ENCODE measurements around the gene RAB30.
A peak's percentile ranks its signal among the peaks of the same experiment; 100 is the strongest.

The RAB30 gene

DNA sequence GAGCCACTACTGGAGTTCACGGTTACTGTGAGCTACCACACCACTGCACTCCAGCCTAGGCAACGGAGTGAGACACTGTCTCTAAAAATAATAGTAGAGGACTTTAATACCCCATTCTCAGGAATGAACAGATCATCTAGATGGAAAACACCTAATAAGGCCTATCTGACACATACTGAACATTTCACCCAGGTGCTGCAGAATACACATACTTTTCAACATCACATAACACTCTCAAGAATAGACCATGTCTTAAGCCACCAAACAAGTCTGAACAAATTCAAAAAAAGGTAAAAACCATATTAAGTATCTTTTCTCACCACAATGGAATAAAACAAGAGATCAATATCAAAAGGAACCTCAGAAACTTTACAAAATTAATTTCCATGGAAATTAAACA, 132.2 kb downstream of the RAB30 start:
- DNase-seq, result no peak

DNA sequence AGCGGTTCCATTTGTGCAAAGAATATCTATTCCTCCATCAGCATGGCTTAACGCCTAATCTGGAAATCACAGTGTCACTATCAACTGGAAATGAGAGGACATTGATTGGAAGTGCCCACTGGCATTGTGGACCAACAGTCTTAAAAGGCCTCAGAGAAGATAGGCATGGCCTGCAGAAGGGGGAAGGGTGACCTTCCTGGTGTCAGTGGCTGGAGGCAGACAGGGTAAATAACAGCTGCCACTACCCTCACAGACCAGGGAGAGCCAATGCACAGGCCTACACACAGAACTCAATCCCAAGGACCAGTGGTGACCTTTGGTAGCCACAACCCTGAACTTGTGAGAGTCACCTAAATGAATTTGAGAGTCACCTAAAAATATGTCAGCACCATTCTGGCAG, 134.1 kb downstream of the RAB30 start:
- DNase-seq, result no peak

DNA sequence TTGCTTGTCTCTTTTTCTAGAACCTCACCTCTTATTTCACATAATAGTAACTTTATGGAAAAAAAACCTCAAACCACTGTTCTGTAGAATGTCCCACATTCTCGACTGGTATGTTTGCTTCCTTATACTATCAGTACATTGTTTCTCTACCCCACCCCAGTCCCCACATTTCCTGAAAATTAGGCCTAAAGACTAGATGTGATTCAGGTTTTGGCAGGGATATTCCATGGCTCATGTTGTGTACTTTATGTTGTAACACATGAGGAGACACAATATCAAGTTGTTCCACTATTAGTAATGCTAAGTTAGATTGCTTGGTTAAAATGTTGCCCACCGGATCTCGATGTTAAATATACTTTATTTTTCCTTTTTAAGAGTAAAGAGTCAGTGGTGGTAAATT, 135.4 kb downstream of the RAB30 start:
- no peak for DNase-seq

- no peak for DNase-seq
Measured at GRCh38 chr11:82932564-82932963, 139.1 kb downstream of the RAB30 start.

DNA sequence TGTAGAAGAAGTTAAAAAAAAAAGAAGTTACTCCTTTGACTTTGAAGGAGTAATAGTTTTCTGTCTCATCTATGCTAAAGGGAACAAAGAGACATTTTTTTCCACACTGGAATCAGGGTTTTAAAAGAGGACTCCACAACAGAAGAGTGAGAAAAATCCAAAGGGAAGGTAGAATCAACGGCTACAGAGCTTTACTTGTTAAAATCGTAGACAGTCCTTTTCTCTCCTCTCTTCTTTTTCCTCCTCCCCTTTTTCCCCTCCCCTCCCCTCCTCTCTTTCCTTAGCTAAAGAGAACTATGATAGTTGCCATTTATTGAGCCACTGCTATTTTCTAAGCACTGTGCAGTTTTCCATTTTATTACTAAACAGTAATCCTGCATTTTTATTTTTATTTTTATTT, 141.0 kb downstream of the RAB30 start:
- DNase-seq, result no peak

- DNase-seq, result no peak
Measured at GRCh38 chr11:82930229-82930628, 141.5 kb downstream of the RAB30 start.

DNA sequence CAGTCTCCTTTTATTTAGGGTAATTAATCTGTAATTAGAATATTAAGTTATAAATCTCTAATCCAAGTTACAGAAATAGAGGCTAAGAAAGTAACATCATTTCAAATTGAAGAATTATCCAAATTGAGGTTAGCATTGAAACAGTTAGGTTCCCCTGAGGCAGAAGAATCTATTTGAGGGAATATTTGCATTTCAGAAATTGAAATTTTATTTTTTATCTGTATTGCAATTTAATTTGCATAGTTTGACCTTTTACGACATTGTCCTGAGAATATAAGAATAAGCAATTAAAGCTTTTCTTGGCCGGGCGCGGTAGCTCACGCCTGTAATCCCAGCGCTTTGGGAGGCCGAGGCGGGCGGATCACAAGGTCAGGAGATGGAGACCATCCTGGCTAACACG, 142.6 kb downstream of the RAB30 start:
- no peak for DNase-seq

DNA sequence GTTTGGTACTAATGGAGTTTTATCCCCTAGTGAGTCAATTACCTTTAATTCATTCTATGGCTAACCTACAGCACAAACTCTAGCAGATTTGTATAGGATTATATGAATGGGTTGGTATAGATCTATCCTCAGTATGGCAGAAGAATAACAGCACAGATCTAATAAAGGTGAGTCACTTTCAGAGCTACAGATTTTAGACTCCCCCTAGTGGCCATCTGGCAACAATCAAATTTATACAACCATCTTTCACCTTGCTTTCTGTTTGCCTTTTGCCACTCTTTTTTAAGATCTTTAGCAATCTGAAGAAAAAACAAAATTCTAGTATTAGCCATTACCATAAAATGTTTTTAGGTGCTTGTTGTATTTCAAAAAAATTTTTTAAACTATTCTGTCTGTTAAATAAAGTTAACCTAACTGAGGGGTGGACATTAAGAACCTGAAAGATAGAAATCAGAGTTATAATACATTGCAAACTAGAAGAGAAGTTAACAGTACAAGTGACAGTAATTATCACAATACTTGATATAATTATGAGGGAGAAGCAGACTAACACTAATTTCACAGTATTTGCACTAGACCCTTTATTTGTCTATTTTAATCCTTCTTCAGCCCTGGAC, 144.3 kb downstream of the RAB30 start:
- peak; percentile 25 to 80 (median 62) for DNase-seq

- no peak for DNase-seq
Measured at GRCh38 chr11:82924522-82925224, 147.0 kb downstream of the RAB30 start.

All from suppressor macrophage (primary cell).